Dendritic cell treated with granulocyte-macrophage colony-stimulating factor and Interleukin-4, amounts not matched to agents 40 ng/mL and 50 ng/mL, for 4 days (primary cell): Measurements from ENCODE around the gene TP63.

ENCODE experiments used
- H3K27ac Mint-ChIP-seq: one replicate; pipeline ENCODE4 v1.8.0; 2022; ENCODE audit warnings: mild to moderate bottlenecking, mixed read lengths
- H3K27me3 Mint-ChIP-seq: one replicate; pipeline ENCODE4 v1.8.0; 2022; ENCODE audit warnings: mild to moderate bottlenecking, mixed read lengths
- H3K36me3 Mint-ChIP-seq: one replicate; pipeline ENCODE4 v1.8.0; 2022; ENCODE audit warnings: low read depth, mixed read lengths
- H3K4me1 Mint-ChIP-seq: one replicate; pipeline ENCODE4 v1.8.0; 2022; ENCODE audit warnings: low read depth, mixed read lengths
- H3K4me3 Mint-ChIP-seq: one replicate; pipeline ENCODE4 v1.8.0; 2022; ENCODE audit warnings: mild to moderate bottlenecking, moderate library complexity, mixed read lengths
- H3K9me3 Mint-ChIP-seq: one replicate; pipeline ENCODE4 v1.8.0; 2022; ENCODE audit warnings: mixed read lengths
- intact Hi-C: fragments of 100-400 bp; cut with micrococcal nuclease; formaldehyde crosslinking; loops from one replicate; pipeline ENCODE4 v1.15.0; 2022

Gene TP63

DNA sequence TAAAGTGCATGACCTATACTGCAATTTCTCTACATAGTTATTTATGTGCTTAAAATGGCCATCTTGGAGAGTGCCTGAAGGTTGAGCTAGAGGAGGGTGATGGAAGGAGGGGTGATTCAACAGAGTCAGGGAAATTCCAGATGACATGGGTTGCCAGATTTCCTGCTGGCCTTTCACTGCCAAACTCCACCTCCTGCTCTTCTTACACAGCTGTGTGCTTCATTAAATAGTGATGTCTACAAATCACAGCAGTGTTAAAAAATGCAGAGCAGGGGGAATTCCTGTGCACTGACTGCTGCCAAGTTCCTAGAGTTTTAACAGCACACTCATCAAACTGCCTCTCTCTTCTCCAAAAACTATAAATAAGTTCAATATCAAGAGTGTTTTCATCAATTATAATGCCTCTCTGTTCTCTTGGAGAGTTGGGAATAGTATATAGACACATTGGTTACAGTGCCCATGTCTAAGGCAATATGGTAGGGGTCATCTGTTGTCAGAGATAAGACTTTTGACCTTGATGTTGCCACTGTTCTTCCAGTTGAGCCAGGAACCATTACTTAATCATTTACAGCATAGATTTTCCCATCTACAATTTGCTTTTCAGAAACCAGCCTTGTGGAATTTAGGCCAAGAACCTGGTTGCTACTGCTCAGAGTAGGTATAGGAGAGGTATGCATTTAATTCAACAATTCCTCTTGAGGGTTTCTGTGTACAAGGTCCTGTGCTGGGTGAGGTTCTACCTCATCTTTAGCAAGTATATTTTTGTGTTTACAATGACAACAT, 79.6 kb downstream of the TP63 start:
- Mint-ChIP-seq H3K9me3 (no peaks in the 10 kb centered on the region), H3K4me1 (no peaks in the 10 kb centered on the region), H3K4me3 (no peak overlapping the region), H3K27me3 (no peaks in the 10 kb centered on the region), H3K36me3 (no peaks in the 10 kb centered on the region), H3K27ac (no peak overlapping the region)
- intact Hi-C loops: no loop called here

DNA sequence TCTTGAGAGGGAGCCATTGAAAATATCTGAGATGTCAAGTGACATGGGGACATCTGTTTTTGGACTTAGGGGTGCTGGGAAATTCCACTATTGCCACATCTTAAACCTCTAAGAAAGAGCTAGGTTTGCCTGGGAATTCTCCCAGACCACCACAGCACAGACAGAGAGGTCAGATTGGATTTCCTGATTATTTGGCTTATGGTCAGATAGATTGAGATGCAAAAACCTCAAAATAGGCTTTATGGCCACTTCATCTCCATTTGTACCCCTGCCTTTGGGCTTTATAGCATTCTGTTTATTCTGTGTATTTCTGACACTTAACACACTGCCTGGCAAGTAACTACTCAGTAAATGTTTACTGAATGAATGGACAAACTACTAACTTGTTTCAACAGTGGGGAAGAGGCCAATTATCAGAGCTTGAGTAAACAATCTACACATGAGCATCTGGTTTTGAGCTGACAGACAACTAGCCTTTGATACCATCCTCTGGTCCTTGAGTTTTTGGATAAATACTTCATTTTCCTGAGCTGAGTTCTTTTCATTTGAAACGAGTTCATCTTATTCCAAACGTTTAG, 81.8 kb downstream of the TP63 start:
- intact Hi-C loops: no loop called here
- Mint-ChIP-seq H3K4me1 (peaks cover 3% of the 10 kb centered on the region), H3K27ac (no peak overlapping the region), H3K36me3 (no peaks in the 10 kb centered on the region), H3K9me3 (no peaks in the 10 kb centered on the region), H3K27me3 (no peaks in the 10 kb centered on the region), H3K4me3 (no peak overlapping the region)

DNA sequence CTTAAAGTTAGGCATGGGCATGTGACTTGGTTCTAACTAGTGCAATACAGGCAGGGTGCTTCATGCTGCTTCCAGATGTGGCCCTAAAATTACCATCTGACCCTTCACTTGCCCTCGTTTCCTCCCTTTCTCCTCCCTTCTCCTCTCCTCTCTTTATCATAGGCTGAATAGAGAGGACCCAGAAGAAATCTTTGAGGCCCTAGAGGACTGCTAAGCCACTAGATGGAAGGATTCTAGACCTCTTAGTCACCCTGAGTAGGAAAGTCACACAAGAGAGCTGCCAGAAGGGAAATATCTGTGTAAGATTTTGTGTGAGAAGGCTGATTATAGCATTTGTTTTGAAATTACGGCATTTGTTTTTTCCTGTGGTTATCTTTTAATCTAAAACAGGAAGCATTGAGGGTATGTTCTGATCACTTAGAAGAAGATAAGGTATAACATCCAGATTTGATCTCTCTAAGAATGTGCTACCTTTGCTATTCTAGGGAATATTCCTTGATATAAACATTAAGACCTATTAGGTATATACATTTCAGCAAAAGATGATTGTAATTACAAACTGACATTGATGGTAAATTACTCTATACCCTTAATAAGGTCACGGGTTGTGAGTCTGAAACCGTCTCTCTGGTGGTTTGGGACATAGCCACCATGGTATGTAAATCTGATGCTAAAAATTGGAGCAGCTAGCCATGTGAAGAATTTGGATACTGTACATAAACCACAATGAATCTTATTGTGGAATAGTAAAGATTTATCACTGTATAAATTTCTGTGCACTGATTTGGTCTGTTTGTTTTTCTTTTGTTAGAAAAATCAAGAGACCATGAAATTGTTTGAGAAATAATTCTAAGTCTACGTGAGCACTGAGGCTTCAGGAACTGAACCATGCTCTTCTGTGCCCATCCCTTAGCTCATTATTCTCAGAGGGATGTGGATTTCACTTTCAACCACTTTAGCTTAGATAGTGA, 84.1 kb downstream of the TP63 start:
- Mint-ChIP-seq H3K4me1 (peaks cover 8% of the 10 kb centered on the region), H3K9me3 (no peaks in the 10 kb centered on the region), H3K36me3 (no peaks in the 10 kb centered on the region), H3K4me3 (no peak overlapping the region), H3K27ac (no peak overlapping the region), H3K27me3 (no peaks in the 10 kb centered on the region)
- intact Hi-C loops: no loop called here

DNA sequence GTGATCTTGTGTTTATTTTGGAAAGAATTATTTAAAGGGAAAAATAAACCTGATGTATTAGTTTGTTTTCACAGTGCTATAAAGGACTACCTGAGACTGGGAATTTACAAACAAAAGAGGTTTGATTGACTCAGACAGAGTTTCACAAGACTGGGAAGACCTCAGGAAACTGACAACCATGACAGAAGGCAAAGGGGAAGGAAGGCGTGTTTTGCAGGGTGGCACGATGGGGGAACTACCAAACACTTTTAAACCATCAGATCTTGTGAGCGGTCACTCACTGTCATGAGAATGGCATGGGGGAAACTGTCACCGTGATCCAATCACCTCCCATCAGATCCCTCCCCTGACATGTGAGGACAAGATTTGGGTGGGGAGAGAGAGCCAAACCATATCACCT, 87.0 kb downstream of the TP63 start:
- Mint-ChIP-seq H3K4me1 (peaks cover 8% of the 10 kb centered on the region), H3K27me3 (no peaks in the 10 kb centered on the region), H3K4me3 (no peak overlapping the region), H3K9me3 (no peaks in the 10 kb centered on the region), H3K27ac (no peak overlapping the region), H3K36me3 (no peaks in the 10 kb centered on the region)
- intact Hi-C loops: no loop called here

DNA sequence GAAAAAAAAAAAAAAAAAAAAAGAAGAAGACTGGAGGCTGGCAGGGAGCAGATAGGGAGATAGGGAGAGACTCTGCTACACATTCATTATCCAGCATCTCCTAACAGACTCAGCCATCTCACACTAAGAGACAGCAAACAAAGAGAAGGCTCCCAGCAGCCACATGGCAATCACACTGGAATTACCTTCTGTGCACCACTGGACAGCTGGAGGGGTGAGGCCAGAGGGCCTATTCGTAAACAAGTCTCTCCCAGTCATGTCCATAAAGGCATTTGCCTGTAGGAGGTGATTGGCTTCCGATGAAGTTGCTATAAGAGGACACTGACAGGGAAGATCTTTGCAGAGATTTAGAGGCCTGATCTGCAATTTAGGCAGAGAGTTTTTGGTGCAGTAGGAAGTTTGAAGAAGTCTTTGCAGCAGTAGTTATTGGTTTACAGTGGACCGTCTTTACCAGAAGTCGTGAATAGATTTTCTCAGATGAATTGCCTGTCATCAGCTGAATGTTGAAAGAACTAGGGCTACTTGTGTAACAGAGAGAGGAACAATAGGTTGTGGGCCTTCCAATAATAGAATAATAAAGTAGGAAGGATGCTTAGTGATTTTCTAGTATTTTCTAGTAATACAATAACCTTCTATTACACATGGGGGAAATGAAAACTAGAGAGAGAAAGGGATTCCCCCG, 89.7 kb downstream of the TP63 start:
- no peaks in the 10 kb centered on the region for H3K36me3 Mint-ChIP-seq
- intact Hi-C loops: no loop called here
- peaks cover 8% of the 10 kb centered on the region for H3K4me1 Mint-ChIP-seq
- H3K27me3 Mint-ChIP-seq: no peaks in the 10 kb centered on the region
- H3K4me3 Mint-ChIP-seq: no peak overlapping the region
- H3K27ac Mint-ChIP-seq: no peak overlapping the region
- H3K9me3 Mint-ChIP-seq: no peaks in the 10 kb centered on the region

DNA sequence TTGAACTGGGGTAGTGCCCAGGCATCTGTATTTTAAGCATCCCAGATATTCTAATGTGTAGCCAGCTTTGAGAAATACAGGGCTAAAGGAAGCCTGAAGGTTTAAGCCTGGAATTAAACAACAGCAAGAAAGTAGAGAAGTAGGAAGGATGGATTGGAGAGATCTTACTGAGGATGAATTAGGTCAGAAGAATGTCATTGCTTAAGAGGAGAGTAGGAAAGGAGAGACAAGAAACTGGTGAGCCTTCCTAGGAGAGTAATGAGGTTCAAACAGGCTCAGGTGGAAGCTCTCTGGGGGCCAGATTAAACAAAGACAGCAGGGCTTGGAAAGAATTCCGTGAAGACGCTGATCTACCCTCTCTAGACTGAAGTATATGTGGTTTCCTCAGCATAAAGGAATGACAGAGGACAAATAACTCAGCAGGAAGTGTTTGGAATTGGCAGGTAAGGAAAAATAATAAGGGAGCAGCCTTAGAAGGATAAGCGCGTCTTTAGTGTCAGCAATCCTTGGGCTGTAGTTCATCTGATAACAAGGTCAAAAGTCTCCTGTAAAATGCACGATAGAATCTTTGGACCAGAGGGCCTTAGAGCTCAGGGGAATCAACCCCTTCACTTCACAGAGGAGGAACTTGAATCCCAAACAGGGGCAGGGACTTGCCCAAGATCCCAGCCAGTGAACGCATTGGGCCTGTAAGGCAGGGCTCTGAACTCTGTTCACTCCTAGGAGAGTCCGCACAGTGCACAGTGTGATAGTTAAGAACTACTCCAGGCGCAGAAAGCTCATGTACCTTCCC, 90.9 kb downstream of the TP63 start:
- Mint-ChIP-seq H3K27ac (no peak overlapping the region), H3K36me3 (no peaks in the 10 kb centered on the region), H3K9me3 (no peaks in the 10 kb centered on the region), H3K4me1 (peaks cover 8% of the 10 kb centered on the region), H3K4me3 (no peak overlapping the region), H3K27me3 (no peaks in the 10 kb centered on the region)
- intact Hi-C loops: no loop called here

DNA sequence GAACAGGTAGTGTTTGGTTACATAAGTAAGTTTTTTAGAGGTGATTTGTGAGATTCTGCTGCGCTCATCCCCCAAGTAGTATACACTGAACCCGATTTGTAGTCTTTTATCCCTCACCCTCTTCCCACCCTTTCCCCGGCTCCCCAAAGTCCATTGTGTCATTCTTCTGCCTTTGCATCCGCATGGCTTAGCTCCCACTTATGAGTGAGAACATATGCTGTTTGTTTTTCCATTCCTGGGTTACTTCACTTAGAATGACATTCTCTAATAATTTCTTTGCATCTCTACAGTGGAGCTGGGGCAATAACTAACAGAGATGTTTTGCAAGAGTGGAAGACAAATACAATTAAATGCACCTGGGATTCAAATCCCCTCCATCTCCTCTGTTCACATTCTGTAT, 93.2 kb downstream of the TP63 start:
- H3K27me3 Mint-ChIP-seq: no peaks in the 10 kb centered on the region
- no peak overlapping the region for H3K4me3 Mint-ChIP-seq
- H3K36me3 Mint-ChIP-seq: no peaks in the 10 kb centered on the region
- H3K27ac Mint-ChIP-seq: no peak overlapping the region
- H3K4me1 Mint-ChIP-seq: no peaks in the 10 kb centered on the region
- intact Hi-C loops: no loop called here
- peaks cover 15% of the 10 kb centered on the region for H3K9me3 Mint-ChIP-seq

DNA sequence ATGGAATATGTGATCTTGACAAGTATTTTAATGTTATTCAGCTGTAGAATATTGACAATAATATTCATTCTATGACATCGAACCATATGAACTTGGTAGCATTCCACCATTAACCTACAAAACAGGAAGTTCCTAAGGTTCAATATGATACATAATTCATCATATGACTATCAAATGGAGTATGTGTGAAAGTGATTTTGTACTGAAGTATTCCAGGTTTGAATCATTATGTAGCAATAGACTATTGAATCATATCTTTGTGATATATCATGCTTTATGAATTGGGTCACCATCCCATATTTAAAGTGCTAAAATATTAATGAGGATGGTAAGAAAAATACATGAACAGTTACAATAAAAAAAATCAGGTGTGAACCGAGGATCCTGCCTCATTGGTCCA, 95.1 kb downstream of the TP63 start:
- Mint-ChIP-seq H3K36me3 (no peaks in the 10 kb centered on the region), H3K4me3 (no peak overlapping the region), H3K27ac (no peak overlapping the region), H3K27me3 (no peaks in the 10 kb centered on the region), H3K4me1 (no peaks in the 10 kb centered on the region), H3K9me3 (peaks cover 15% of the 10 kb centered on the region)
- intact Hi-C loops: no loop called here

DNA sequence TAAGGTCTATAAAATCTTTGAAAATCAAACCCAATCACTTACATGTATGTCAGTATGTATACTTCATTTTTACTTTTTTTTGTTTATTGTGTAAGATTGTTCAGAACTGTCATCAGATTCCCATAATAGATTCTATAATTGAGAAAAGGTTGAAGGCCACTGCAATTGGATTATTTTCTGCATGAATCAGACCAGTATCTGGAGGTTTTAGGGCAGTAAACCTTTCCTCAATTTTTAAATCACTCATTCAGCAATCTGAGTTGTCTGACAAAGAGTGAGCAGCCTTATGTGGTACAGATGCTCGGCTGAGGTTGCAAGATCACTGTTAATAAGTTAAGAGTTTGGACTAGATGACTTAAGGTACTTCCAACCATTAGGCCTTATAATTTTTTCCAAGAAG, 96.0 kb downstream of the TP63 start:
- H3K4me1 Mint-ChIP-seq: no peaks in the 10 kb centered on the region
- no peaks in the 10 kb centered on the region for H3K36me3 Mint-ChIP-seq
- peaks cover 15% of the 10 kb centered on the region for H3K9me3 Mint-ChIP-seq
- H3K4me3 Mint-ChIP-seq: no peak overlapping the region
- intact Hi-C loops: no loop called here
- no peak overlapping the region for H3K27ac Mint-ChIP-seq
- H3K27me3 Mint-ChIP-seq: no peaks in the 10 kb centered on the region

DNA sequence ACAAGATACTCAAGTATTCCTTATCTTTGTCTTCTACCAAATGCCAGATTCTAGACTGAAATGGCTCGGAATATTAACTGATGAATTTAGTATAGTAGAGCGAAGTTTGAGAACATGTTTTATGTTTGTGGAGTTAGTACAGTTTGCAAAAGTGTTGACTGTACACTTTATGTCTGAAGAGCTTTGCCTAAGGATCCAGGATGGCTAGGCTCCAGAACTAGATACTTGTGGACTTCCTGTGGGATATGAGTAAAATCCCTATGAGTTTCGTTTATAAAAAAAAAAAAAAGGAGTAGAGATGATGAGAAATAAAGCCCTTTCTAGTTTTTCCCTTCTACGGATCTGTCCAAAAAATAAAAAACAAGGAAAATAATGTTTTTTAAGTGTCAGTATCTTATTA, 96.7 kb downstream of the TP63 start:
- Mint-ChIP-seq H3K9me3 (peaks cover 15% of the 10 kb centered on the region), H3K36me3 (no peaks in the 10 kb centered on the region), H3K4me3 (no peak overlapping the region), H3K27me3 (no peaks in the 10 kb centered on the region), H3K4me1 (no peaks in the 10 kb centered on the region), H3K27ac (no peak overlapping the region)
- intact Hi-C loops: no loop called here

DNA sequence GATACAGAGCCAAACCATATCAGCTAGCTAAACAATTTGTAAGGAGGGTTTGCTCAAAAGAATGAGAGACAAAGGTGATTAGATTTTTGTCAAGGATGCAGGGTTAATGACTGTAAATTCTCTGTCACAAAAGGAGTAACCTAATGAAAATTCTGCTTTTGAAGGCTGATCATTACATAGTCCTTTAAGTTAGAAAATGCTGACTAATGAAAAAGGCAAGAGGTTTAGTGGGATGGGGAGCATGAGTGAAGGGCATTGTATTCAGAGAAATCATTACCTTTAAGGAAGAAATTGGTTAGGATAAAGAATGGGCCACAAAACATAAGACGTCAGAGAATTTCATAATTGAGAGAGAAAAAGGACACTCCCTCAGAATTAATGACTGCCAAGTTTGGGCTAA, 97.7 kb downstream of the TP63 start:
- no peak overlapping the region for H3K27ac Mint-ChIP-seq
- H3K4me3 Mint-ChIP-seq: no peak overlapping the region
- H3K27me3 Mint-ChIP-seq: no peaks in the 10 kb centered on the region
- no peaks in the 10 kb centered on the region for H3K4me1 Mint-ChIP-seq
- intact Hi-C loops: no loop called here
- H3K9me3 Mint-ChIP-seq: peaks cover 15% of the 10 kb centered on the region
- H3K36me3 Mint-ChIP-seq: no peaks in the 10 kb centered on the region

DNA sequence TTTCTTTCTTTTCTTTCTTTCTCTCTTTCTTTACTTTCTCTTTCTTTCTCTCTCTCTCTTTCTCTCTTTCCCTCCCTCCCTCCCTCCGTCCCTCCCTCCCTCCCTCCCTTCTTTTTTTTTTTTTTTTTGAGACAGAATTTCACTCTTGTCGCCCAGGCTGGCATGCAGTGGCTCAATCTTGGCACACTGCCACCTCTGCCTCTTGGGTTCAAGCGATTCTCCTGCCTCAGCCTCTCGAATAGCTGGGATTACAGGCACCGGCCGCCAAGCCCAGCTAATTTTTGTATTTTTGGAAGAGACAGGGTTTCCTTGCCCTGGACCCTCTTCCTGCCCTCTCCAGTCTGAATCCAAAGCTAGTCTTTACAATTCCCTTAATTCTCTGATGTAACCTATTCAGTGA, 102.9 kb downstream of the TP63 start:
- Mint-ChIP-seq H3K4me3 (no peak overlapping the region), H3K27ac (no peak overlapping the region), H3K36me3 (no peaks in the 10 kb centered on the region), H3K4me1 (no peaks in the 10 kb centered on the region), H3K27me3 (no peaks in the 10 kb centered on the region), H3K9me3 (peaks cover 2% of the 10 kb centered on the region)
- intact Hi-C loops: no loop called here

DNA sequence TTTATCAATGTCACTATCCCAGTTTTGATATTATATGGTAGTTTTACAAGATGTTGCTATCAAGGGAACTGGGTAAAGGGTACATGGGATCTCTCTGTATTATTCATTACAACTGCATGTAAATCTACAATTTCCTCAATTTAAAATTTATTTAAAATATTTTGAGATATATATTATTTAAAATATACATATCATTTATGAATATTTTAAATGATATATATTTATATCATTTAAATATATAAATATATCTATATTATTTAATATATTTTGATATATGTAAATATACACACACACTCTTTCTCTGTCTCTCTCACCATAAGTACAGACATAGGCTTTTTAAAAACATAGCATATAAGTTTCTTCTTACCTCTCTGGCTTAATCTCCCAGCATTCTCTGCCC, 104.7 kb downstream of the TP63 start:
- intact Hi-C loops: no loop called here
- no peaks in the 10 kb centered on the region for H3K9me3 Mint-ChIP-seq
- H3K36me3 Mint-ChIP-seq: no peaks in the 10 kb centered on the region
- H3K27me3 Mint-ChIP-seq: no peaks in the 10 kb centered on the region
- no peaks in the 10 kb centered on the region for H3K4me1 Mint-ChIP-seq
- H3K27ac Mint-ChIP-seq: no peak overlapping the region
- no peak overlapping the region for H3K4me3 Mint-ChIP-seq
